ENCODE results near the gene CYTIP. TPM values are rescaled to one million over a fixed set of nuclear protein-coding genes. Genes with fewer than 3 reads are reported as not detected.
A peak's percentile ranks its signal among the peaks of the same experiment; 100 is the strongest.

Gene CYTIP
- polyA plus RNA-seq, 3 donors: 1.8 to 2.6 (median 2.2) TPM

GRCh38 chr2:157468931-157469708 is 25.2 kb upstream of the CYTIP start:
- DNase-seq (ENCODE audit: extremely low read depth in 1 of 11, low read depth in 9 of 11, low spot score in 4 of 11): no peak

DNA sequence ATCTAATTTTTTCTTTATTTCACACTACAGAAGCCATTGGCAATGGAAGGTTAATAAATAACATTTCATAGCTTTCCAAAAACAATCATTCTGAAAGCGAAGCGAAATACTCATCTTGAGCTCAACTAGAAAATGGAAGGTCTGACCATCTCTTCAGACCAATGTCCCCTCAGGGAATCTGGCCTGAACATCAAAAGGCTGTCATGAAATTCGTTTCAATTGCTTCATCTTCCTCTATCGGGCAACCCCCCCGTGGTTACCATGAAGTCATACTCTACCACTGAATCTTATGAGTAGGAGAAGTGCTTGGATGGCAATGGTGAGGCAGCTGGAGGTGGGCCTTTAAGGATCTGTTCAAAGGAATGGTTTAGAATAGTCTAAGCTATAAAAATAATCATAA is 22.9 kb upstream of the CYTIP start:
- DNase-seq (ENCODE audit: extremely low read depth in 1 of 11, low read depth in 9 of 11, low spot score in 4 of 11): no peak

DNA sequence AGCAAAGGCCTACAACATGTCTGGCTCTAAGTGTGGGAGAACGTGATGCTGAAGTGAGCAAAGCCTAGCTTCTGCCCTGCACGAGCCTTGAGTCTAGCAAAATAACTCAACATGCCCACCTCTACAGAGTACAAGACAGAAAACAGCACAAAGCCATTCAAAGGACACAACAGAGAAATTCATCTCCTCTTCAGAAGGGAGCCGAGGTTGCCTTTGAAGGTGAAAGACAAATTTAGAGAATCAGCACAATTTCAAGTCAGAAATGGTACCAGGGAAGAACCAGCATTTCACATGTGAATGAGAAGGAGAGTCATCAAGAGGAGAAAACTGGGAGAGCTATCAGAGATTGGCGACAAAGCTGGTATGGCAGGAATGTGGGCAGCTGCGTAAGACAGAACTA is 21.7 kb upstream of the CYTIP start:
- DNase-seq (ENCODE audit: extremely low read depth in 1 of 11, low read depth in 9 of 11, low spot score in 4 of 11): no peak

DNA sequence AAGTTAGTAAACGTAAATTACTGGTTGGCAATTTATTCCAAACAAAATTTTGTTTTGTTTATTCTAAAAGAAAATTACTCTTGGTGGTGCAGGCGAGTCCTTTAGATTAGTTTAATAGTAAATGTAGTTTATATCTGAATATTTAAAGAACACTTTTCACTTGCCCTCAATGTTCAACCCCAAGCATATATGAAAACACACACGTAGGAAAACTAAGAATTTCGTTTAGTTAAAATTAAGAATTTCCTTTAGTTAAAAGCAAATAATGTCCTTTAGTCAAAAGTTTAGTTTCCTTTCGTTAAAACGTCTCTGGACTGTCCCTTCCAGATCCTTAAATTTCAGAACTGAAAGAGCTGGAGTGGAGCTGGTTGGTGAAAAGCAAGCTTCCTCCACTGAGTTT is 19.1 kb upstream of the CYTIP start:
- no peak for DNase-seq (ENCODE audit: extremely low read depth in 1 of 11, low read depth in 9 of 11, low spot score in 4 of 11)

GRCh38 chr2:157460897-157461296 is 17.0 kb upstream of the CYTIP start:
- no peak for DNase-seq (ENCODE audit: extremely low read depth in 1 of 11, low read depth in 9 of 11, low spot score in 4 of 11)

GRCh38 chr2:157460384-157460837 is 16.5 kb upstream of the CYTIP start:
- peak in 1 of 11 donors; percentile 31 for DNase-seq (ENCODE audit: extremely low read depth in 1 of 11, low read depth in 9 of 11, low spot score in 4 of 11)

- peak in 1 of 11 donors; percentile 22 for DNase-seq (ENCODE audit: extremely low read depth in 1 of 11, low read depth in 9 of 11, low spot score in 4 of 11)
Measured at GRCh38 chr2:157459486-157459885, 15.6 kb upstream of the CYTIP start.

DNA sequence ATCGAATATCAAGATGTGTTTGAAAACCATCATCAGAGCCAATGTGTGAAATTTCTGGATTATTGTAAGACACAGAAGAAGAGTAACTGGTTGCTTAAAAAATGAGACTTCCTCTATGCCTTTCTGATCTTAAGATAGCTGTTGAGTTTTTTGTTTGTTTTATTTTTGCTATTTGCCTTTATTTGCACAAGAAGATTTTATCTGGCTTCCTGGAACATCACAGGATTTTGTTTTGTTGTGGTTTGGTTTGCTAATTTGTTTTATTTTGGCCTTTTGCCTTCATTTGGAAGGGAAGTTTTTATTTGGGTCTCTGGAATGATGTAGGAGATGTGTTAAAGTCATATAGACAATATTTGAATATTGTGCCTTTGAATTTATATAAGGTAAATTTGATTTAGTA is 3.9 kb upstream of the CYTIP start:
- DNase-seq (ENCODE audit: extremely low read depth in 1 of 11, low read depth in 9 of 11, low spot score in 4 of 11): no peak

DNA sequence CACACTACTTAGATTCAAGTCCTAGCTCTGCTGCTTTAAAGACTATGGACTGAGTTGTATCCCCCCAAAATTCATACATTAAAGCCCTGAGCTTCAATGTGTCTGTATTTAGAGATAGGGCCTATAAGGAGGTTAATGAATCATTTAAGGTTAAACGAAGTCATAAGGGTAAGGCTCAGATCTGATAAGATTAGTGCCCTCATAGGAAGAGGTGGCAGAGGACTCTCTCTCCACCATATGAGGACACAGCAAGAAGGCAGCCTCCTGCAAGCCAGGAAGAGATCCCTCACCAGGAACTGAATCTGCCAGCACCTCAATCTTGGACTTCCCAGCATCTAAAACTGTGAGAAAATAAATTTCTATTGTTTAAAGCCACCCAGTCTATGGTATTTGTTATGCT is 3.1 kb upstream of the CYTIP start:
- DNase-seq (ENCODE audit: extremely low read depth in 1 of 11, low read depth in 9 of 11, low spot score in 4 of 11): no peak

- no peak for DNase-seq (ENCODE audit: extremely low read depth in 1 of 11, low read depth in 9 of 11, low spot score in 4 of 11)
Measured at GRCh38 chr2:157444641-157445040, 752 bp upstream of the CYTIP start.

- DNase-seq (ENCODE audit: extremely low read depth in 1 of 11, low read depth in 9 of 11, low spot score in 4 of 11): no peak
Measured at GRCh38 chr2:157443090-157443489, 799 bp downstream of the CYTIP start.

- DNase-seq (ENCODE audit: extremely low read depth in 1 of 11, low read depth in 9 of 11, low spot score in 4 of 11): no peak
Measured at GRCh38 chr2:157442636-157443035, 1.3 kb downstream of the CYTIP start.

DNA sequence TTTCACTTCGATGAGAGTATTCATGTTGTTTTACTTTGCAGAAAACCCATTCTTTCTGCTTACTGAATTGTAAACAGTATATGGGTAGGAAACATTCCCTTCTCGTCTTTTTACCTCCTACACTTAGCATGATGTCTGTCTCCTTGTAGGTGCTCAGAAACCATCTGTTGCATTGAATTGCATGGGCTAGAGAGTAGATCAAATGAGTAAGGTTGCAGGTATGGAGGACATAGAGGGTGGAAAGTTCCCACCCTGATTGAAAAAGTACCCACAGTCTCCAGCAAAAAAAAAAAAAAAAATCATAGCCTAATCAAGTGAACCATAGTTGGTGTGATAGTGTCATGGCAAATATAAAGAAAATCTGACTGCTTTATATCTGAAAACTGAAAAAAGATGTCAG is 1.7 kb downstream of the CYTIP start:
- DNase-seq (ENCODE audit: extremely low read depth in 1 of 11, low read depth in 9 of 11, low spot score in 4 of 11): no peak

GRCh38 chr2:157441072-157441454 is 2.8 kb downstream of the CYTIP start:
- no peak for DNase-seq (ENCODE audit: extremely low read depth in 1 of 11, low read depth in 9 of 11, low spot score in 4 of 11)

- no peak for DNase-seq (ENCODE audit: extremely low read depth in 1 of 11, low read depth in 9 of 11, low spot score in 4 of 11)
Measured at GRCh38 chr2:157440404-157441071, 3.4 kb downstream of the CYTIP start.

GRCh38 chr2:157439824-157440186 is 4.1 kb downstream of the CYTIP start:
- DNase-seq (ENCODE audit: extremely low read depth in 1 of 11, low read depth in 9 of 11, low spot score in 4 of 11): no peak

DNA sequence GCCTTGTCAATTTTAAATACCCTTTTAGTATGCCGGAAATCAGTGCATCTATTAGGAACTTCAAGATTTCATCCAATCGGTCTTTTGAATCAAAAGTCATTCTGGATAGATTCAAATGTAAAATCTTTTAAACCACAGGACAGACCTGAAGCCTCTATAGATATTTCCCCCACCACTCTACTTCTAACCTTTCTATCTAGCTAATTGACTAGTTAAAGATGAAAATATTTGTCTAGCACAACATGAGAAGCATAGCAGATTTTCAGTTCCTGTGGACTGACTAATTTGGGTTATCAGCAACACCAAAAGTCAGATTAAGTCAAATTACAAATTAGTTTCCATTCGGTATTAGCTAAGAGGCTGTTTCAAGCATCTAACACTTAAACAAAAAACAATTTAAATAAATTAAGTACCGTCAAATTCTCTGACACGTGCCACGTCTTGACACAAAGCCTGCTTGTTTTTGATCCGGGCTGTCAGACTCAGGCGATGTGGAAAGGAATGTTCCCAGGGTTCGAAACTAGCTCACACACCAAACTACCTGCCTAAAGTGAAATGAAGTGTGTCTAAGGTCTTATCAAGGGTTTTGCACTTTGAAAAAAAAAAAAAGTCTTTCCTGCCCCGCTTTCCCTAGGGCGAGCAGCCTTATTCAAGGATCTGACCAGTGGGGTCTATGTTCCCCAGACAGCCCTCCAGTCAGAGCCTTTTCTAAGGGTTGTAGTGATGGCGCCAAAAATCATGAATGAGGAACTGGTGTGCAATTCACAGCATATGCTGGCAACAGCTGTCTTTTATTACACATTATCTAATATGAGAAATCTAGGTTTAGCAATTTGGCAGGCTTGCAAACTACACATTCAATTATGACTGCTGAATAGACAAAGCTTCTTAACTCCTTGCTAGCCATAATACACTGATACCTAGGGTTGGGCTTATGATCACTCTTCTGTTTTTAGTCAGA is 4.7 kb downstream of the CYTIP start:
- DNase-seq (ENCODE audit: extremely low read depth in 1 of 11, low read depth in 9 of 11, low spot score in 4 of 11): no peak

- no peak for DNase-seq (ENCODE audit: extremely low read depth in 1 of 11, low read depth in 9 of 11, low spot score in 4 of 11)
Measured at GRCh38 chr2:157433394-157433793, 10.5 kb downstream of the CYTIP start.

DNA sequence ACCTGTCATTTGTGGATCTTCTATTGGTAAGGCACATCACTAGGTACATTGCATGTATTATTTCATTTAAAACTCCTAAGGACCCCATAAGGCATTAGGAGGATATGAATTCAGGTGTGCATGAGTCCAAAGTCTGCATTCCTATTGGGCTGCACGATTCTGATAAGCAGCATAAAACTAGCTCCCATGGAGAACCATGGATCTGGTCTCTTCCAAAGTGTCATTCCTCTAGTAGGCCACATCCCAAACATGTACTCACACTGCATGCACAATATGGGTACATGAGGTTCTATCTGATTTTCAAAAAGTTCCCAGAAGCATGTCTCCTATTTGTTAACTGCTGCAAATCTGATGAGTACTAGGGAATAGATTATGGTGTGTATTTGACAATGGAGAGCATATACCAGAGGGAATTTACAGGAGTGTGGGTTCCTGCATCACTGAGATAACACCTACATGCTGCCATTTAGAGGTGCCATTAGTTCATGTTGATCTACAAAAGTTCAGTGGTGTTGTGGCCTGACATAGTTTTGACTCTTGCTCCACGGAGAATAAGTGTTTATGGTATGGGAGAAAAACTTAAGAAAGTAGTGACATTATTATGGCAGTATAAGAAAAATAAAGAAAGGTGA is 11.3 kb downstream of the CYTIP start:
- no peak for DNase-seq (ENCODE audit: extremely low read depth in 1 of 11, low read depth in 9 of 11, low spot score in 4 of 11)

All from renal cortex interstitium (tissue), 11 donors.